BLaER1 treated with 17β-estradiol and CSF1 and Interleukin-3, amounts not matched to agents 10 nM and 100 nM (cell line): ENCODE results near the gene MRPS10.

Source experiments
- H3K27ac ChIP-seq, 11 experiments: shearing (Covaris generic); formaldehyde crosslinking; 2 replicates each; pipeline ENCODE4 v1.8.1; 2022
- H3K27me3 ChIP-seq, 11 experiments: shearing (Covaris generic); formaldehyde crosslinking; 2 replicates each; pipeline ENCODE4 v1.8.1; 2022
- H3K36me3 ChIP-seq, 11 experiments: shearing (Covaris generic); formaldehyde crosslinking; 2 replicates each; pipeline ENCODE4 v1.8.1; 2022
- H3K4me1 ChIP-seq, 10 experiments: shearing (Covaris generic); formaldehyde crosslinking; 2 replicates each; pipeline ENCODE4 v1.8.1; 2022
- H3K4me2 ChIP-seq, 11 experiments: shearing (Covaris generic); formaldehyde crosslinking; 2 replicates each; pipeline ENCODE4 v1.8.1; 2022
- H3K4me3 ChIP-seq, 10 experiments: shearing (Covaris generic); formaldehyde crosslinking; 2 replicates each; pipeline ENCODE4 v1.8.1; 2022
- H3K9ac ChIP-seq, 11 experiments: shearing (Covaris generic); formaldehyde crosslinking; 2 replicates each; pipeline ENCODE4 v1.8.1; 2022
- H3K9me3 ChIP-seq, 11 experiments: shearing (Covaris generic); formaldehyde crosslinking; replicated peaks in 1 of 11; 2 replicates each; pipeline ENCODE4 v1.8.1; 2022
- H4K20me1 ChIP-seq, 11 experiments: shearing (Covaris generic); formaldehyde crosslinking; 2 replicates each; pipeline ENCODE4 v1.8.1; 2022
- Cebpa-rat ChIP-seq, 11 experiments: shearing (Covaris generic); IDR thresholded peaks; 2 replicates each; pipeline ENCODE4 v1.8.1; 2022

The MRPS10 gene

GRCh38 chr6:42217519-42218367 lies at the start of gene MRPS10:
MRPS10 (minus strand) TSS chr6:42217861; CDS start chr6:42217849, 12 bp downstream.
- peaks cover 13 to 19% (median 15%) of the 10 kb centered on the region in 11 experiments for H3K36me3 ChIP-seq
- peaks cover 0 to 6% (median 0%) of the 10 kb centered on the region in 11 experiments; a peak in 1 of 22 replicates for H4K20me1 ChIP-seq
- H3K9me3 ChIP-seq = no peaks in the 10 kb centered on the region
- H3K4me1 ChIP-seq = peaks cover 6 to 21% (median 18%) of the 10 kb centered on the region in 10 experiments
- no peak for TF ChIP-seq Cebpa-rat (IDR thresholded peaks at IDR 0.05)
- H3K4me2 ChIP-seq = peak within 1 kb of the TSS; percentile 72 to 94 (median 85)
- H3K4me3 ChIP-seq = peak within 1 kb of the TSS; percentile 71 to 84 (median 82)
- H3K27me3 ChIP-seq = no peaks in the 10 kb centered on the region
- peak within 1 kb of the TSS; percentile 84 to 90 (median 89) for H3K9ac ChIP-seq
- H3K27ac ChIP-seq = peak within 1 kb of the TSS; percentile 72 to 88 (median 82)

- peaks cover 39 to 80% (median 68%) of the 10 kb centered on the region in 11 experiments for H3K36me3 ChIP-seq
- no peaks in the 10 kb centered on the region for H4K20me1 ChIP-seq
- H3K4me2 ChIP-seq = no peak overlapping the region
- no peaks in the 10 kb centered on the region for H3K9me3 ChIP-seq
- TF ChIP-seq Cebpa-rat (IDR thresholded peaks at IDR 0.05) = no peak
- no peak overlapping the region for H3K27ac ChIP-seq
- no peaks in the 10 kb centered on the region for H3K27me3 ChIP-seq
- 0 out of 20 replicates have a peak, but pooled peaks cover 0 to 6% (median 0%) of the 10 kb centered on the region in 10 experiments for H3K4me1 ChIP-seq
- H3K9ac ChIP-seq = no peak overlapping the region
- no peak overlapping the region for H3K4me3 ChIP-seq
These were observed 48.9 kb upstream of the MRPS10 start for GRCh38 chr6:42266538-42266937.

GRCh38 chr6:42264852-42265390 lies 47.3 kb upstream of the MRPS10 start:
- TF ChIP-seq Cebpa-rat (IDR thresholded peaks at IDR 0.05) = no peak
- Histone ChIP-seq H3K4me1 (0 out of 20 replicates have a peak, but pooled peaks cover 0 to 5% (median 0%) of the 10 kb centered on the region in 10 experiments), H3K9me3 (no peaks in the 10 kb centered on the region), H3K4me2 (no peak overlapping the region), H3K27ac (no peak overlapping the region), H4K20me1 (no peaks in the 10 kb centered on the region), H3K9ac (no peak overlapping the region), H3K4me3 (no peak overlapping the region), H3K36me3 (peaks cover 37 to 79% (median 65%) of the 10 kb centered on the region in 11 experiments), H3K27me3 (no peaks in the 10 kb centered on the region)

GRCh38 chr6:42264162-42264851 lies 46.6 kb upstream of the MRPS10 start:
- Histone ChIP-seq H3K9me3 (no peaks in the 10 kb centered on the region), H3K9ac (no peak overlapping the region), H3K4me3 (no peak overlapping the region), H3K4me2 (no peak overlapping the region), H3K36me3 (peaks cover 32 to 78% (median 65%) of the 10 kb centered on the region in 11 experiments), H4K20me1 (no peaks in the 10 kb centered on the region), H3K27ac (no peak overlapping the region), H3K4me1 (no peaks in the 10 kb centered on the region), H3K27me3 (no peaks in the 10 kb centered on the region)
- no peak for TF ChIP-seq Cebpa-rat (IDR thresholded peaks at IDR 0.05)

GRCh38 chr6:42263165-42263728 lies 45.6 kb upstream of the MRPS10 start:
- H3K4me3 ChIP-seq = no peak overlapping the region
- H3K9ac ChIP-seq = no peak overlapping the region
- no peak for TF ChIP-seq Cebpa-rat (IDR thresholded peaks at IDR 0.05)
- H3K27ac ChIP-seq = no peak overlapping the region
- H4K20me1 ChIP-seq = no peaks in the 10 kb centered on the region
- H3K4me2 ChIP-seq = no peak overlapping the region
- H3K4me1 ChIP-seq = no peaks in the 10 kb centered on the region
- no peaks in the 10 kb centered on the region for H3K27me3 ChIP-seq
- H3K36me3 ChIP-seq = peaks cover 26 to 78% (median 60%) of the 10 kb centered on the region in 11 experiments
- no peaks in the 10 kb centered on the region for H3K9me3 ChIP-seq

GRCh38 chr6:42260972-42261371 lies 43.3 kb upstream of the MRPS10 start:
- Histone ChIP-seq H3K27ac (no peak overlapping the region), H3K4me1 (no peaks in the 10 kb centered on the region), H3K36me3 (peaks cover 35 to 88% (median 64%) of the 10 kb centered on the region in 11 experiments), H4K20me1 (no peaks in the 10 kb centered on the region), H3K4me3 (no peak overlapping the region), H3K9ac (no peak overlapping the region), H3K27me3 (no peaks in the 10 kb centered on the region), H3K9me3 (no peaks in the 10 kb centered on the region), H3K4me2 (no peak overlapping the region)
- no peak for TF ChIP-seq Cebpa-rat (IDR thresholded peaks at IDR 0.05)

- no peaks in the 10 kb centered on the region for H4K20me1 ChIP-seq
- no peaks in the 10 kb centered on the region for H3K9me3 ChIP-seq
- no peak overlapping the region for H3K4me3 ChIP-seq
- H3K36me3 ChIP-seq = peaks cover 35 to 89% (median 69%) of the 10 kb centered on the region in 11 experiments
- no peaks in the 10 kb centered on the region for H3K4me1 ChIP-seq
- no peaks in the 10 kb centered on the region for H3K27me3 ChIP-seq
- no peak overlapping the region for H3K9ac ChIP-seq
- H3K4me2 ChIP-seq = no peak overlapping the region
- 0 out of 22 replicates have a peak overlapping the region, but pooled peaks of 1 of the 11 experiments have one; percentile 5 for H3K27ac ChIP-seq
- TF ChIP-seq Cebpa-rat (IDR thresholded peaks at IDR 0.05) = no peak
These were observed 42.8 kb upstream of the MRPS10 start for GRCh38 chr6:42260396-42260888.

- peaks cover 40 to 89% (median 73%) of the 10 kb centered on the region in 11 experiments for H3K36me3 ChIP-seq
- TF ChIP-seq Cebpa-rat (IDR thresholded peaks at IDR 0.05) = no peak
- H3K27me3 ChIP-seq = no peaks in the 10 kb centered on the region
- no peak overlapping the region for H3K9ac ChIP-seq
- no peaks in the 10 kb centered on the region for H4K20me1 ChIP-seq
- H3K9me3 ChIP-seq = no peaks in the 10 kb centered on the region
- H3K27ac ChIP-seq = no peak overlapping the region
- H3K4me2 ChIP-seq = no peak overlapping the region
- H3K4me1 ChIP-seq = no peaks in the 10 kb centered on the region
- H3K4me3 ChIP-seq = no peak overlapping the region
These were observed 42.3 kb upstream of the MRPS10 start for GRCh38 chr6:42259841-42260395.
